HEK293 (cell line): ENCODE measurements around the gene GIT1.

Experiments
- CTCF ChIA-PET: fragments of 350-600 bp; formaldehyde crosslinking; extraction: SDS; loops from one replicate; lab custom pipeline; 2021; ENCODE audit warnings: antibody characterized with exemption; lab: Yijun Ruan, JAX
- POLR2A ChIA-PET: fragments of 300-600 bp; formaldehyde crosslinking; extraction: SDS; loops from one replicate; lab custom pipeline; 2020; ENCODE audit warnings: antibody characterized with exemption, inconsistent platforms; lab: Yijun Ruan, JAX
- H3K27ac ChIP-seq: fragments of 200-500 bp; sonication (Bioruptor generic); 2 replicates; pipeline ENCODE4 v1.5.1; 2014; ENCODE audit warnings: low read depth, low read length, control low read depth, inconsistent platforms; ENCODE audit errors: extremely low read depth
- H3K36me3 ChIP-seq, 2 experiments: fragments of 200-500 bp in 1 of 2; sonication (Bioruptor generic) in 1 of 2; 1 replicate in 1 of 2; 2 replicates in 1 of 2; pipeline ENCODE4 v1.5.1; 2014 to 2017; ENCODE audit warnings: inconsistent platforms in 2 of 2, low read length in 2 of 2; ENCODE audit not compliant: control insufficient read depth in 2 of 2, insufficient read depth in 1 of 2
- H3K4me1 ChIP-seq: fragments of 200-500 bp; sonication (Bioruptor generic); 2 replicates; pipeline ENCODE4 v1.5.1; 2014; ENCODE audit warnings: mild to moderate bottlenecking, low read length, inconsistent platforms; ENCODE audit not compliant: control insufficient read depth, insufficient read depth
- H3K4me3 ChIP-seq: 2 replicates; pipeline ENCODE4 v1.5.1; 2011; ENCODE audit warnings: low read depth, mild to moderate bottlenecking, control low read depth, low read length, moderate library complexity
- H3K9me3 ChIP-seq: fragments of 200-500 bp; sonication (Bioruptor generic); 2 replicates; pipeline ENCODE4 v1.5.1; 2014; ENCODE audit warnings: low read depth, low read length, inconsistent platforms; ENCODE audit not compliant: control insufficient read depth, insufficient read depth
- CTCF ChIP-seq: fragments of 450-650 bp; formaldehyde crosslinking; IDR thresholded peaks from 2 replicates; pipeline ENCODE4 v1.5.1; 2016; ENCODE audit warnings: missing biosample characterization, missing genetic modification characterization
- EGR2 ChIP-seq: fragments of 450-650 bp; formaldehyde crosslinking; IDR thresholded peaks from 2 replicates; pipeline ENCODE4 v1.5.1; 2016; ENCODE audit warnings: low read depth, missing biosample characterization, missing genetic modification characterization
- GLIS1 ChIP-seq: fragments of 450-650 bp; formaldehyde crosslinking; IDR thresholded peaks from 2 replicates; pipeline ENCODE4 v1.5.1; 2016; ENCODE audit warnings: missing biosample characterization, missing genetic modification characterization
- HIC1 ChIP-seq: fragments of 450-650 bp; formaldehyde crosslinking; IDR thresholded peaks from 2 replicates; pipeline ENCODE4 v1.5.1; 2016; ENCODE audit warnings: missing biosample characterization, missing genetic modification characterization
- SCRT2 ChIP-seq: fragments of 450-650 bp; formaldehyde crosslinking; IDR thresholded peaks from 2 replicates; pipeline ENCODE4 v1.5.1; 2016; ENCODE audit warnings: missing biosample characterization, missing genetic modification characterization
- SP3 ChIP-seq: fragments of 450-650 bp; formaldehyde crosslinking; IDR thresholded peaks from 2 replicates; pipeline ENCODE4 v1.5.1; 2016; ENCODE audit warnings: missing biosample characterization, missing genetic modification characterization
- TSHZ1 ChIP-seq: fragments of 450-650 bp; formaldehyde crosslinking; IDR thresholded peaks from 2 replicates; pipeline ENCODE4 v1.5.1; 2016; ENCODE audit warnings: missing biosample characterization, missing genetic modification characterization, borderline replicate concordance
- ZBTB17 ChIP-seq: fragments of 450-650 bp; formaldehyde crosslinking; IDR thresholded peaks from 2 replicates; pipeline ENCODE4 v1.5.1; 2016; ENCODE audit warnings: missing biosample characterization, missing genetic modification characterization
- ZBTB7A ChIP-seq: fragments of 450-650 bp; formaldehyde crosslinking; IDR thresholded peaks from 2 replicates; pipeline ENCODE4 v1.5.1; 2016; ENCODE audit warnings: low read depth, missing biosample characterization, missing genetic modification characterization
- ZIC2 ChIP-seq: fragments of 450-650 bp; formaldehyde crosslinking; IDR thresholded peaks from 2 replicates; pipeline ENCODE4 v1.5.1; 2016; ENCODE audit warnings: missing biosample characterization, missing genetic modification characterization
- ZNF121 ChIP-seq: fragments of 450-650 bp; formaldehyde crosslinking; IDR thresholded peaks from 2 replicates; pipeline ENCODE4 v1.5.1; 2016; ENCODE audit warnings: missing biosample characterization, missing genetic modification characterization
- ZNF155 ChIP-seq: fragments of 450-650 bp; formaldehyde crosslinking; IDR thresholded peaks from 2 replicates; pipeline ENCODE4 v1.5.1; 2016; ENCODE audit warnings: missing biosample characterization, missing genetic modification characterization
- ZNF16 ChIP-seq: fragments of 450-650 bp; formaldehyde crosslinking; IDR thresholded peaks from 2 replicates; pipeline ENCODE4 v1.5.1; 2016; ENCODE audit warnings: low read depth, missing biosample characterization, missing genetic modification characterization
- ZNF184 ChIP-seq: fragments of 450-650 bp; IDR thresholded peaks from 2 replicates; pipeline ENCODE4 v1.5.1; 2018; ENCODE audit warnings: missing biosample characterization, mild to moderate bottlenecking, missing genetic modification characterization
- ZNF202 ChIP-seq: fragments of 450-650 bp; formaldehyde crosslinking; IDR thresholded peaks from 2 replicates; pipeline ENCODE4 v1.5.1; 2016; ENCODE audit warnings: missing biosample characterization, missing genetic modification characterization, borderline replicate concordance
- ZNF391 ChIP-seq: fragments of 450-650 bp; formaldehyde crosslinking; IDR thresholded peaks from 2 replicates; pipeline ENCODE4 v1.5.1; 2016; ENCODE audit warnings: low read depth, missing biosample characterization, missing genetic modification characterization, borderline replicate concordance
- ZNF398 ChIP-seq: fragments of 450-650 bp; formaldehyde crosslinking; IDR thresholded peaks from 2 replicates; pipeline ENCODE4 v1.5.1; 2017; ENCODE audit warnings: missing biosample characterization, missing genetic modification characterization
- ZNF423 ChIP-seq: fragments of 450-650 bp; formaldehyde crosslinking; IDR thresholded peaks from 2 replicates; pipeline ENCODE4 v1.5.1; 2016; ENCODE audit warnings: missing biosample characterization, missing genetic modification characterization
- ZNF426 ChIP-seq: fragments of 450-650 bp; formaldehyde crosslinking; IDR thresholded peaks from 2 replicates; pipeline ENCODE4 v1.5.1; 2017; ENCODE audit warnings: missing biosample characterization, missing genetic modification characterization, mild to moderate bottlenecking, inconsistent platforms, moderate library complexity
- ZNF521 ChIP-seq: fragments of 450-650 bp; formaldehyde crosslinking; IDR thresholded peaks from 2 replicates; pipeline ENCODE4 v1.5.1; 2017; ENCODE audit warnings: missing biosample characterization, mild to moderate bottlenecking, missing genetic modification characterization
- ZNF555 ChIP-seq: fragments of 450-650 bp; formaldehyde crosslinking; conservative IDR thresholded peaks from 2 replicates; pipeline ENCODE4 v1.5.1; 2017; ENCODE audit warnings: missing biosample characterization, mild to moderate bottlenecking, missing genetic modification characterization, inconsistent platforms
- ZNF580 ChIP-seq: fragments of 450-650 bp; formaldehyde crosslinking; IDR thresholded peaks from 2 replicates; pipeline ENCODE4 v1.5.1; 2016; ENCODE audit warnings: missing biosample characterization, missing genetic modification characterization
- ZNF626 ChIP-seq: fragments of 450-650 bp; sonication (Bioruptor Pico); formaldehyde crosslinking; IDR thresholded peaks from 2 replicates; pipeline ENCODE4 v1.5.1; 2018; ENCODE audit warnings: missing biosample characterization, missing genetic modification characterization, inconsistent platforms
- ZNF654 ChIP-seq: fragments of 450-650 bp; formaldehyde crosslinking; IDR thresholded peaks from 2 replicates; pipeline ENCODE4 v1.5.1; 2016; ENCODE audit warnings: low read depth, missing biosample characterization, missing genetic modification characterization
- ZNF658 ChIP-seq: fragments of 450-650 bp; formaldehyde crosslinking; IDR thresholded peaks from 2 replicates; pipeline ENCODE4; 2016; ENCODE audit warnings: missing biosample characterization, missing genetic modification characterization
- ZNF704 ChIP-seq: fragments of 450-650 bp; formaldehyde crosslinking; IDR thresholded peaks from 2 replicates; pipeline ENCODE4 v1.5.1; 2016; ENCODE audit warnings: missing biosample characterization, missing genetic modification characterization
- ZSCAN23 ChIP-seq: fragments of 450-650 bp; formaldehyde crosslinking; IDR thresholded peaks from 2 replicates; pipeline ENCODE4 v1.5.1; 2016; ENCODE audit warnings: missing biosample characterization, missing genetic modification characterization

The GIT1 gene

GRCh38 chr17:29595943-29596774, 6.7 kb upstream of the GIT1 start:
- no peaks in the 10 kb centered on the region for H3K36me3 ChIP-seq
- H3K4me1 ChIP-seq, result peaks cover 36% of the 10 kb centered on the region
- POLR2A ChIA-PET, result interaction anchor here (0.7 kb wide), 1 partner anchor 42 kb away, joined by 4 read pairs; no protein-coding TSS in a partner anchor
- H3K4me3 ChIP-seq, result no peak overlapping the region
- no peaks in the 10 kb centered on the region for H3K9me3 ChIP-seq
- H3K27ac ChIP-seq, result no peak overlapping the region
- CTCF ChIA-PET, result interaction anchor here (0.6 to 1.7 kb wide), 3 partner anchors 8 to 335 kb away, joined by 3 to 8 read pairs (median 3); no protein-coding TSS in a partner anchor
- TF ChIP-seq ZNF398 (tag by site-specific recombination), result no peak
- TF ChIP-seq CTCF (tag by site-specific recombination), result no peak
- TF ChIP-seq ZNF658 (tag by site-specific recombination), result no peak
- no peak for TF ChIP-seq ZBTB7A
- no peak for TF ChIP-seq ZNF121 (tag by site-specific recombination)
- no peak for TF ChIP-seq ZNF704 (tag by site-specific recombination)
- TF ChIP-seq ZNF155, result no peak
- no peak for TF ChIP-seq TSHZ1 (tag by site-specific recombination)
- no peak for TF ChIP-seq ZNF626 (tag by site-specific recombination)
- TF ChIP-seq ZSCAN23, result no peak
- TF ChIP-seq ZNF202 (tag by site-specific recombination), result no peak
- TF ChIP-seq SP3, result 0 out of 2 replicates have a peak, but pooled peaks have one; percentile 18
- TF ChIP-seq HIC1 (tag by site-specific recombination), result peak; percentile 71; the same call in 1 of the 2 replicates
- no peak for TF ChIP-seq ZNF391
- no peak for TF ChIP-seq ZNF654 (tag by site-specific recombination)
- TF ChIP-seq ZNF580, result no peak
- TF ChIP-seq GLIS1, result peak; percentile 44
- TF ChIP-seq EGR2 (tag by site-specific recombination), result peak; percentile 82
- TF ChIP-seq ZBTB17, result no peak
- no peak for TF ChIP-seq ZNF423 (tag by site-specific recombination)
- TF ChIP-seq ZNF184 (tag by site-specific recombination), result no peak
- TF ChIP-seq ZNF16 (tag by site-specific recombination), result no peak
- no peak for TF ChIP-seq ZNF521 (tag by site-specific recombination)
- peak; percentile 52 for TF ChIP-seq ZIC2 (tag by site-specific recombination)
- TF ChIP-seq ZNF555 (tag by site-specific recombination), result no peak
- no peak for TF ChIP-seq ZNF426 (tag by site-specific recombination)
- TF ChIP-seq SCRT2 (tag by site-specific recombination), result no peak
